ENCODE measurements around the gene EIF2B4. TPM values are rescaled to one million over a fixed set of nuclear protein-coding genes. Genes with fewer than 3 reads are reported as not detected.

EIF2B4 gene
- total and polyA plus RNA-seq, 9 of the 15 experiments (the other 6 are each of a cell fraction or from before 2014, with no cell fraction given), result 29.7 to 80.3 (median 58.9) TPM

GRCh38 chr2:27408601-27409320, 38.6 kb upstream of the EIF2B4 start (continued):
- TF ChIP-seq E2F1 (CRISPR knock-in tag; IDR thresholded peaks at IDR 0.05) (no peak; the same call in 1 of the 2 replicates), FOXO4 (CRISPR knock-in tag; IDR thresholded peaks at IDR 0.05) (no peak), ZEB2 (IDR thresholded peaks at IDR 0.05) (no peak), ZC3H8 (IDR thresholded peaks at IDR 0.05) (no peak), ARID3A (IDR thresholded peaks at IDR 0.05; ENCODE audit: borderline replicate concordance, low read depth, low read length) (no peak), CBFA2T2 (conservative IDR thresholded peaks at IDR 0.05) (no peak), CC2D1A (IDR thresholded peaks at IDR 0.05) (no peak), MIER1 (IDR thresholded peaks at IDR 0.05; ENCODE audit: low read depth) (no peak), PTBP1 (IDR thresholded peaks at IDR 0.05; ENCODE audit: low read depth, low read length) (no peak), ZNF274 (IDR thresholded peaks at IDR 0.05; ENCODE audit: borderline replicate concordance, low read depth, low read length) (no peak), MITF (IDR thresholded peaks at IDR 0.05) (0 out of 2 replicates have a peak, but pooled peaks have one; percentile 8), ZNF507 (tag; conservative IDR thresholded peaks at IDR 0.05) (no peak), MBD1 (CRISPR knock-in tag; IDR thresholded peaks at IDR 0.05) (no peak), NR3C1 (CRISPR knock-in tag; IDR thresholded peaks at IDR 0.05) (0 out of 2 replicates have a peak, but pooled peaks have one; percentile 14), IRF2 (CRISPR knock-in tag; IDR thresholded peaks at IDR 0.05) (peak; percentile 64; the same call in 1 of the 2 replicates), CHD4 (IDR thresholded peaks at IDR 0.05; ENCODE audit: insufficient read depth, insufficient replicate concordance, low read depth, low read length, poor library complexity, severe bottlenecking) (no peak), IRF9 (tag; IDR thresholded peaks at IDR 0.05) (no peak), GATAD2A (IDR thresholded peaks at IDR 0.05) (no peak), GTF2B (IDR thresholded peaks at IDR 0.05; ENCODE audit: extremely low read depth, insufficient read length) (no peak)

All from K562 (cell line).